ENCODE results near the gene RHEBL1.

The RHEBL1 gene

DNA sequence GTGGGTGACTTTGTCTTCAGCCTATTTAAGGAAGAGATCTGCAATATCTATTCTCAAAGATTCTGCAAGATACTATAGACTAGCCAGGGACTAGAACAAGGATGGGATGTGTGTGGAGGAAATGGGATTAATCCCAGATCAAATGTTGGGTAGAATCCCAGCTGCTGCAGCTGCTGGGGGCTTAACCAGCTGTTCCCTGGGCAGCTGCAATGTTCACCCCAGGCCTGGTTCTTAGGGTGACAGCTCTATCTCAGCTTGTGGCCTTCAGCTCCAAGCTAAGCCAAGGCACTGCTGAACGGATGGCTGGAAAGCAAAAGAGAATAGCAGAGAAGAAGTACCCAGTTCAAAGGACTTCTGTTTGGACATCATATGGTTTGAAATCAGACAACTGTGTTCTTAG lies 10.0 kb upstream of the RHEBL1 start:
- Histone ChIP-seq H3K79me2 (ENCODE audit: control insufficient read depth, low read length) (no peaks in the 10 kb centered on the region), H3K9me2 (replicated peaks; ENCODE audit: control insufficient read depth, low read length) (no peaks in the 10 kb centered on the region), H3K4me3 (ENCODE audit: low read length) (no peak overlapping the region), H3K27me3 (ENCODE audit: control insufficient read depth, low read length) (peaks cover 13% of the 10 kb centered on the region), H3K4me2 (ENCODE audit: low read length) (no peak overlapping the region), H3F3A (ENCODE audit: control insufficient read depth, insufficient read depth) (no peaks in the 10 kb centered on the region), H3K4me1 (ENCODE audit: control insufficient read depth, low read length) (no peaks in the 10 kb centered on the region), H3K27ac (ENCODE audit: low read depth, low read length) (no peak overlapping the region), H4K20me1 (ENCODE audit: control insufficient read depth, insufficient read depth, low read depth, low read length) (no peaks in the 10 kb centered on the region), H3K36me3 (ENCODE audit: control insufficient read depth, low read length) (no peaks in the 10 kb centered on the region), H3K9me3 (ENCODE audit: control insufficient read depth, insufficient read depth, low read length) (no peaks in the 10 kb centered on the region)
- TF ChIP-seq EZH2phosphoT487 (IDR thresholded peaks at IDR 0.05; ENCODE audit: borderline replicate concordance, low read length), result no peak
- TF ChIP-seq, protein P1, sequence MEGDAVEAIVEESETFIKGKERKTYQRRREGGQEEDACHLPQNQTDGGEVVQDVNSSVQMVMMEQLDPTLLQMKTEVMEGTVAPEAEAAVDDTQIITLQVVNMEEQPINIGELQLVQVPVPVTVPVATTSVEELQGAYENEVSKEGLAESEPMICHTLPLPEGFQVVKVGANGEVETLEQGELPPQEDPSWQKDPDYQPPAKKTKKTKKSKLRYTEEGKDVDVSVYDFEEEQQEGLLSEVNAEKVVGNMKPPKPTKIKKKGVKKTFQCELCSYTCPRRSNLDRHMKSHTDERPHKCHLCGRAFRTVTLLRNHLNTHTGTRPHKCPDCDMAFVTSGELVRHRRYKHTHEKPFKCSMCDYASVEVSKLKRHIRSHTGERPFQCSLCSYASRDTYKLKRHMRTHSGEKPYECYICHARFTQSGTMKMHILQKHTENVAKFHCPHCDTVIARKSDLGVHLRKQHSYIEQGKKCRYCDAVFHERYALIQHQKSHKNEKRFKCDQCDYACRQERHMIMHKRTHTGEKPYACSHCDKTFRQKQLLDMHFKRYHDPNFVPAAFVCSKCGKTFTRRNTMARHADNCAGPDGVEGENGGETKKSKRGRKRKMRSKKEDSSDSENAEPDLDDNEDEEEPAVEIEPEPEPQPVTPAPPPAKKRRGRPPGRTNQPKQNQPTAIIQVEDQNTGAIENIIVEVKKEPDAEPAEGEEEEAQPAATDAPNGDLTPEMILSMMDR (IDR thresholded peaks at IDR 0.05; ENCODE audit: low read depth, low read length, poor library complexity, severe bottlenecking), result no peak

DNA sequence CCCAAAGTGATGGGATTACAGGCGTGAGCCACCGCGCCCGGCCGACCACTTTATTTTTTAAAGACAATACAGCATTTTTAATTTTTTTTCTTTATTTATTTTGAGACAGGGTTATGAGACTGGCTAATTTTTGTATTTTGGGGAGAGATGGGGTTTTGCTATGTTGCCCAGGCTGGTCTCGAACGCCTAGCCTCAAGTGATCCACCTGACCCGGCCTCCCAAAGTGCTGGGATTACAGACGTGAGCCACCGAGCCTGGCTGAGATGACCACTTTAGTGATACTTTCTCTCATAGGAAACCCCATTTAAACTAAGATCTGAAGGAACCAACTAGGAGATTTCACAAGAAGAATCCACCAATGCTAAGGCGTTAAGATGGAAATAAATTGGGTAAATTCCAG lies 1.2 kb upstream of the RHEBL1 start:
- H3K36me3 ChIP-seq (ENCODE audit: control insufficient read depth, low read length), result no peaks in the 10 kb centered on the region
- TF ChIP-seq, protein P1 (IDR thresholded peaks at IDR 0.05; ENCODE audit: low read depth, low read length, poor library complexity, severe bottlenecking), result no peak
- no peak for TF ChIP-seq EZH2phosphoT487 (IDR thresholded peaks at IDR 0.05; ENCODE audit: borderline replicate concordance, low read length)

DNA sequence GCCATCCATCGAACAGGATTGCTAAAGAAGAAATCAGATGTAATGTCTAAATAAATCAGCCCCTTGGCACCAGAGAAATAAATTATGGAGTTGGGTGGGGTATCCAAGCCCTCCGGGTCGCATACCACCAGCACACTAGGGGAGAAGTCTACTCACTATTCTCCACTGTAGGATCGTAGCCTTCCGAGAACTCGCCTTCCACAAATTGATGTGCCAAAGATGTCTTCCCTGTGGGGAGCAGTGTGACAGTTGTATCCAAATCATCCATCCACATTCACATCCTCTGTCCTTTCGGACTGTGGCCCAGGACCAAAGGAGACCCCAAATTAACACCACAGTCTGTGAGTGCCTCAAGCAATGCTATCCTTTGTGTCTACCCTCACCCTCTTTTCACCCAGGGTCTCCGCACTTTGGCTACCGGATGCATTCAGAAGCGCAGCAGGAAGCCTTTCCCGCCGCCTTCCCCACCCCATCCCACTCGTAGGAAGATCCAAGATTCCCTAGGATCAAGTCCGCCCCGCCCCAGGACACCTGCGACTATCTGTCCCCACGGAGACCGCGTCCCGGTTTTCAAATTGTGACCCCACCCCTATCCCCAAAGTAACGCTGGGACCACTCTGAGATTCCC lies 786 bp downstream of the RHEBL1 start:
- TF ChIP-seq, protein P1 (IDR thresholded peaks at IDR 0.05; ENCODE audit: low read depth, low read length, poor library complexity, severe bottlenecking), result no peak
- no peak for TF ChIP-seq EZH2phosphoT487 (IDR thresholded peaks at IDR 0.05; ENCODE audit: borderline replicate concordance, low read length)
- Histone ChIP-seq H3K9me3 (ENCODE audit: control insufficient read depth, insufficient read depth, low read length) (no peaks in the 10 kb centered on the region), H3K27ac (ENCODE audit: low read depth, low read length) (no peak overlapping the region), H3K4me1 (ENCODE audit: control insufficient read depth, low read length) (peaks cover 18% of the 10 kb centered on the region), H3K36me3 (ENCODE audit: control insufficient read depth, low read length) (no peaks in the 10 kb centered on the region), H3K27me3 (ENCODE audit: control insufficient read depth, low read length) (peaks cover 7% of the 10 kb centered on the region; the same call in 1 of the 2 replicates), H3F3A (ENCODE audit: control insufficient read depth, insufficient read depth) (no peaks in the 10 kb centered on the region), H3K9me2 (replicated peaks; ENCODE audit: control insufficient read depth, low read length) (no peaks in the 10 kb centered on the region), H3K79me2 (ENCODE audit: control insufficient read depth, low read length) (no peaks in the 10 kb centered on the region), H3K4me2 (ENCODE audit: low read length) (peak overlapping the region; percentile 99), H3K4me3 (ENCODE audit: low read length) (peak overlapping the region; percentile 97), H4K20me1 (ENCODE audit: control insufficient read depth, insufficient read depth, low read depth, low read length) (no peaks in the 10 kb centered on the region)

More for the DNA sequence above, 1.2 kb upstream of the RHEBL1 start:
- no peaks in the 10 kb centered on the region for H3K9me3 ChIP-seq (ENCODE audit: control insufficient read depth, insufficient read depth, low read length)
- no peaks in the 10 kb centered on the region for H4K20me1 ChIP-seq (ENCODE audit: control insufficient read depth, insufficient read depth, low read depth, low read length)
- H3K79me2 ChIP-seq (ENCODE audit: control insufficient read depth, low read length), result no peaks in the 10 kb centered on the region
- H3F3A ChIP-seq (ENCODE audit: control insufficient read depth, insufficient read depth), result no peaks in the 10 kb centered on the region
- H3K27me3 ChIP-seq (ENCODE audit: control insufficient read depth, low read length), result peaks cover 7% of the 10 kb centered on the region; the same call in 1 of the 2 replicates
- no peak overlapping the region for H3K4me2 ChIP-seq (ENCODE audit: low read length)
- H3K4me1 ChIP-seq (ENCODE audit: control insufficient read depth, low read length), result peaks cover 13% of the 10 kb centered on the region
- no peak overlapping the region for H3K27ac ChIP-seq (ENCODE audit: low read depth, low read length)
- H3K4me3 ChIP-seq (ENCODE audit: low read length), result no peak overlapping the region
- no peaks in the 10 kb centered on the region for H3K9me2 ChIP-seq (replicated peaks; ENCODE audit: control insufficient read depth, low read length)
